Hematopoietic multipotent progenitor cell treated with erythropoietin and hydrocortisone succinate and interleukin-3 and kit ligand, for 17 days (in vitro differentiated cells): ENCODE data around the gene INSR.
A peak's percentile ranks its signal among the peaks of the same experiment; 100 is the strongest.

ENCODE experiments used
- DNase-seq: peaks from one replicate; pipeline ENCODE4 v3.0.0-alpha.2; 2015; ENCODE audit warnings: low spot score

The INSR gene

GRCh38 chr19:7295912-7296536, 1.8 kb upstream of the INSR start:
- DNase-seq = no peak

- DNase-seq = peak; percentile 6
These were observed 471 bp upstream of the INSR start for GRCh38 chr19:7294558-7295212.

- DNase-seq = peak; percentile 6
These were observed 1.1 kb downstream of the INSR start for GRCh38 chr19:7292950-7293761.

- DNase-seq = no peak
These were observed 1.8 kb downstream of the INSR start for GRCh38 chr19:7292352-7292949.

GRCh38 chr19:7288977-7289376, 5.2 kb downstream of the INSR start:
- DNase-seq = no peak

GRCh38 chr19:7288131-7288530, 6.1 kb downstream of the INSR start:
- no peak for DNase-seq

GRCh38 chr19:7287722-7288121, 6.5 kb downstream of the INSR start:
- DNase-seq = no peak

GRCh38 chr19:7280940-7281666, 13.1 kb downstream of the INSR start:
- no peak for DNase-seq

GRCh38 chr19:7272856-7273578, 21.2 kb downstream of the INSR start:
- no peak for DNase-seq

GRCh38 chr19:7268705-7269098, 25.5 kb downstream of the INSR start:
- no peak for DNase-seq

- no peak for DNase-seq
These were observed 26.2 kb downstream of the INSR start for GRCh38 chr19:7267792-7268704.

GRCh38 chr19:7266832-7267231, 27.4 kb downstream of the INSR start:
- no peak for DNase-seq

GRCh38 chr19:7265963-7266362, 28.3 kb downstream of the INSR start:
- DNase-seq = no peak

GRCh38 chr19:7264858-7265257, 29.4 kb downstream of the INSR start:
- DNase-seq = no peak

GRCh38 chr19:7263521-7263920, 30.7 kb downstream of the INSR start:
- DNase-seq = no peak

GRCh38 chr19:7263066-7263465, 31.1 kb downstream of the INSR start:
- DNase-seq = no peak

- no peak for DNase-seq
These were observed 31.7 kb downstream of the INSR start for GRCh38 chr19:7262470-7262869.

- DNase-seq = no peak
These were observed 34.1 kb downstream of the INSR start for GRCh38 chr19:7260161-7260560.

GRCh38 chr19:7258840-7259395, 35.3 kb downstream of the INSR start:
- DNase-seq = no peak
